HG03520 (cell line): Measurements from ENCODE around the gene PHLPP2.

Experiments
- ATAC-seq: cut with Tn5 transposase; IDR thresholded peaks from one replicate; pipeline ENCODE4 v1.9.1; 2021; ENCODE audit warnings: mild to moderate bottlenecking, moderate library complexity; ENCODE audit not compliant: unreplicated experiment

PHLPP2 gene

DNA sequence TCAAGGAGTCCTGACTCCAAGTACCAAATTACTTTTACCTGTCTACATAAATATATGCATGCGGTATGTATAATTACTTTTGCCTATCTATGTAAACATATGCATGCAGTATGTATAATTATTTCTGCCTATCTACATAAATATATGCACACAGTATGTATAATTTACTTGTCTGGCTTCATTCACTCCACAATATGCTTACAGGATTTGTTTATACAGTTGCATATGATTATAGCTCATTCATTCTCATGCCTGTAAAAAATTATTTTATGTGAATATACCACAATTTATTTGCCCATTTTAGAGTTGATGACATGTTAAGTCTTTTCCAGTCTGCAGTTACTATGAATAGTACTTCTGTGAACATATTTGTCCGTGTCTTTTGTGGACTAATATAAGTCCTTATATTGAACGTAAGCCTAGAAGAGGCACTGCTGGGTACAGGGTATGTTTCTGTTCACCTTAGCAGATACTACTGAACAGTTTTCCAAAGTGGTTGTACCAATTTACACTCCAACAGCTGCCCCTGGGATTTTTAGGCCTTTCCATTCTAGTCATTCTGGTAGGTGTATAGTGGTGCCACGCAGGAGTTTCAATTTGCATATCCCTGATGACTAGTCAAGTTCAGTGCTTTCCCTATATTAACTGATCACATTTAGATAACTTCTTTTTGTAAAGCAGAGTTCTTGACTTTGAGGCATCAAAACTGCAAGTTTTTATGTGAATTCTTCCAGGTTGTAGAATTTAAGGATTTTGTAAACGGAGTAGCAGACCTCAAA lies 51.5 kb downstream of the PHLPP2 start:
- no peak for ATAC-seq

DNA sequence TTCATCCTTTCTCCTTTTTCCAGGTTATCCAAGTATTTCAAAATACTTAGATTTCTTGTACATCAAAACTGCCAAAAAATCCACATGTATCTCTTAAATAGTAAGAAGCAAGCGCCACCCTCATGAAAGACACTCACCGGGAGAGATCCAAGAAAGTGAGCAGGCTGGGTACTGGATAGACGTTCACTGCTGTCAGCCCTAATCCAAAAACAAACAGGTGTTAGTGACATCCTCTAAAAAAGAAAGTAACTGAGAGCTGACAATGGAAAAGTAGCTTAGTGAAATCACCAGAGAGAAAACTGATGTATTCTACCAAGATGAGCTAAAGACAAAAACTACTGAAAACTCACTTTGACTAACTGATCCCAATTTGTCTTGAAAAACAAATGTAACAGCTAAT lies 52.4 kb downstream of the PHLPP2 start:
- ATAC-seq = no peak

DNA sequence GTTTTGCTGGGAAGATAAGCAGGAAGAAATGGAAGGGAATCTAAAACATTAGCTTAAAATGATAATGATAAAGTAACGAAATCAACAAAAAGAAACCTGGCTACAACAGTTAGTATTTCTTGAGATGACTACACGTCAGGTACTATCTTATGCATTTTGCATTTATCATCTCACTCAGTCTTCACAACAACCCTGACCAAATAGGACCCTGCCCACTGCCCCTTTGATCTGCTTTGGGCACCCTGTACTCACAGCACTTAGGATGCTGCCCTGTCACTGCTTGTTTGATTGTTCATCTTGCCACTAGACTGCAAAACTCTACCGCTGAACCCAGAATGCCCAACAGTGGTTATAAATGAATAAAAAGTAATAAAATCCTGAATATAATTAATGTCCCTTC lies 53.3 kb downstream of the PHLPP2 start:
- ATAC-seq = no peak

DNA sequence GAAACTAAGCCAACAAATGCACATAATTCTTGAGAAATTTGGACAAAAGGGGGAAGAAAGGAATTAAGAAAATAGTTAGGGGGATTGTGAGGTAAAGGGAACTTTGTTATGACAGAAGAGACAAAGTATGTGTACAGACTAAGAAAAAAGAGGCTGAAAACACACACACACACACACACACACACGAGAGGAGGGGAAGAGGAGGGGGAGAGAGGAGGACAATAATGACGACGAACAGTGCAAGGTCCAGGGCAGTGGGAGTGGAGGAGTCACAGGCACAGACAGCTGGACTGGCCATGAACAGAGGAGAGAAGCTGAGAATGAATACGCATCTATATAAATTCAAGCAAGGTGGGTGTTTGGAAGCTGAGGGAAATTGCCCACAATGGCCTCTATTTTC lies 54.0 kb downstream of the PHLPP2 start:
- no peak for ATAC-seq

- no peak for ATAC-seq
These were observed 54.5 kb downstream of the PHLPP2 start for GRCh38 chr16:71669926-71670536.

DNA sequence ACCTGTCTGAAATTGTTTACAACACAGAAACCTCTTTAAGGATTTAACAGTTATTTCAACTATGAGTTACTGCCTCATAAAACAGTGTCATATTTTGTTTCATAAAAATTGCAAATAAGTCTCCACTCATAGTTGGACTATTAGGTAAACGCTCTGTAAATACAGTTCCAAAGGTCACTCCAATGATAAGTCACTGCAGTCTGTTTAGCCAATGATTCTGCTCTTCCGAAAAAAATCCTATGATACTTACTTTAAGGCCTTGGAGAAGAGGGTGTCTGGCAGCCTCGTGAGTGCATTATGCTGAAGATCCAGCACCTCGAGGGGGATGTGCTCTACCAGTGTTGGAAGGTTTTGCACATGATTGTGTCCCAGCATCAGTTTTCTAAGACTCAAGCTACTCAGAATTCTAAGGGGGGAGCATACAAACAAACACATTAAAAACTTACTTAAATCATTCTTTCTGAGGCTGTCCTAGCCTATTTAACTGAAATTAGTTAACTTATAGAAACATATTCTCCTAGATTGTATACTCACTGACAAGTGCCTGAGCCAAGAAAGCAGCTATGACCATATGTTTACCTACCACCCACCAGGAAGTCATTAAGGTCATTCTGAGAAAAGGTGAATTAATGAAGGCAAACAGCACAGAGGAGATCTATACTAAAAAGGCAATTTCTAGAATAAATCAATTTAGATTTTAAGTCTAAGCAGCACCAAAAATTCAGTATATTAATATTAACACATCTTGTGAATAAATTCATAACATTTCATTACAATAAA lies 57.4 kb downstream of the PHLPP2 start:
- no peak for ATAC-seq

DNA sequence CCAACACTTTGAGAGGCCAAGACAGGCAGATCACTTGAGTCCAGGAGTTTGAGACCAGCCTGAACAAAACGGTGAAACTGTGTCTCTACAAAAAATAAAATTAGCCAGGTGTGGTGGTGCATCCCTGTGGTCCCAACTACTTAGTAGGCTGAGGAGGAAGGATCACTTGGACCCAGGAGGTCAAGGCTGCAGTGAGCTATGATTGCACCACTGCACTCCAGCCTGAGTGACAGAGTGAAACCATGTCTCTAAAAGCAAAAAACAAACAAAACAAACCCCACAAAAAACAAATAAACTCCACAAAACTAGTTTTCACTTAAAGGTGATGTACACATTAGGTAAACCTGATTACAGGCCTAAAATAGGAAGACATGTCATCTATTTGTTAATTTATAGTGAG lies 58.2 kb downstream of the PHLPP2 start:
- no peak for ATAC-seq

GRCh38 chr16:71659471-71659870 lies 65.0 kb downstream of the PHLPP2 start:
- ATAC-seq = no peak

DNA sequence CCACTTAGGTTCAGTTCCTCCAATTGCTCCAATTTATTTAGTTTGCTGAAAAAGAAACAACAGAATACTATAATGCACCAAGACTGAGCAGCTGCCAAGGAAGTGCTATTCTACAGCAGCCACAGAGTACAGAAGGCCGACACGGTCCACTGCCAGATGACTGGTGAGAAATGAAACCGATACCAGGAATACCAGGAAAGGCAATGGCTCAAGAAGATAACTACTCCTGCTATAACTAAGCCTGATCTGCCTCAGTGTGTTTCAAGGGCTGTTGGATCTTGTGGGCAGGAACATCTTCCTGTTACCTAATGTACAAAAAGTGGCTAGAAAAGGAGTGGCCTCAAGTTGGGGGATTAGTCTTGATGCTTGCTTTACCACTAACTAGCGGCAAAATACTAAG lies 65.7 kb downstream of the PHLPP2 start:
- ATAC-seq = no peak

- ATAC-seq = no peak
These were observed 74.8 kb downstream of the PHLPP2 start for GRCh38 chr16:71649704-71650103.

- no peak for ATAC-seq
These were observed 75.6 kb downstream of the PHLPP2 start for GRCh38 chr16:71648921-71649320.

- no peak for ATAC-seq
These were observed 76.3 kb downstream of the PHLPP2 start for GRCh38 chr16:71648162-71648561.

DNA sequence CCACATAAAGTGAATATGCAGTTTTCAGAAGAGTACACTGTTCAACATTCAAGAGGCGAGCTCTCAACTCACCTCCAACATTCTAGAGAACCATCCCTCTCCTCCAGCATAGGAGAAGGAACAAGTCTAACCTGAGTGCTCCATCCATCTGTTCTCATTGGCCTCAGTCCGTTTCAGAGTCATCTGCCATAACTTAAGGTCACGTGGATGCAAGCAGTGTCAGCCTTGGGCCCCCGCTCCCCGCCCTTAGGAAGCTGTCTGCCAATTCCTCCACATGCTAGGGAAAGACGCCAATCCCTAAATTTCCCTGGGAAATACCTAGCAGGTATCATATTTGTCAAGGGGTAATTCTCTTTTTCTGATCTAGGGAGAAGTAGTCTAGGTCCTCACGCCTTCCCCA lies 77.1 kb downstream of the PHLPP2 start:
- no peak for ATAC-seq

GRCh38 chr16:71645450-71645849 lies 79.1 kb downstream of the PHLPP2 start:
- ATAC-seq = no peak

GRCh38 chr16:71637398-71637797 lies 87.1 kb downstream of the PHLPP2 start:
- ATAC-seq = no peak

DNA sequence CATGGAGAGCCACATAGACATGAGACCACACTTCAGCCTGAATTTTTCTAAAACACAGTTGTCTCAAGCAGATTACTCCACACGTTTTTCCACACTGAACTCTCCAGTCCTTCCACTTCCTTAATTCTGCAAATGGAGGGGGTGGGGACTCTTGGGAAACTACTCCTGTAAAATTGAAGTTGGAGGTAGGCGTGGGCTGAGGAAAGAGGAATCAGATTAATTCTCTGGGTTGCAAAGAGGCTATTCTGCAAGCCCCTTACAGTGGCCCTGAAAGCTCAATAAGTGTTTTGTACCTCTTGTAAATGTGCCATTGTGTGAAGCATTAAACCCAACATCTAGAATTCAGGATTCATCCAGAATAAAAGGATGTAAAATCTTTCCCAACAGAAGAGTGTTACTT lies 88.9 kb downstream of the PHLPP2 start:
- ATAC-seq = no peak

- ATAC-seq = no peak
These were observed 92.7 kb downstream of the PHLPP2 start for GRCh38 chr16:71631776-71632175.

DNA sequence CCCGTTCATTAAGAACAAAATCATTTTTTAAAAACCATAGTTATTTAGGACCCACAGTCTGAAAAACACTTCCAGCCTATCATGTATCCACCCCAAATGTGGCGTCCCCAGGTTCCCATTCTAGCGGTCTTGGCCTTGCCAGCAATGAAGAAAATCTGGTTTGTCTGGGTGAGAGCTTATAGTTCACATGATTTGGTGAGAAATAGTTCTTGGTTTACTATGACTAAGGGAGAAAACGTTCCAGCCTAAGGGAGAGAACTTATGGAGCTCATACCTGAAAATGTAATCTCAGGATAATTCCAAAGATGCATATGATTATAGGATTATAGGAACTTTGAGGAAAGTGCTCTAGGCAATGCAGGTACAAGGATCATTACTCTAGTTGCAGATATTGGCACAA lies 93.7 kb downstream of the PHLPP2 start:
- ATAC-seq = no peak

DNA sequence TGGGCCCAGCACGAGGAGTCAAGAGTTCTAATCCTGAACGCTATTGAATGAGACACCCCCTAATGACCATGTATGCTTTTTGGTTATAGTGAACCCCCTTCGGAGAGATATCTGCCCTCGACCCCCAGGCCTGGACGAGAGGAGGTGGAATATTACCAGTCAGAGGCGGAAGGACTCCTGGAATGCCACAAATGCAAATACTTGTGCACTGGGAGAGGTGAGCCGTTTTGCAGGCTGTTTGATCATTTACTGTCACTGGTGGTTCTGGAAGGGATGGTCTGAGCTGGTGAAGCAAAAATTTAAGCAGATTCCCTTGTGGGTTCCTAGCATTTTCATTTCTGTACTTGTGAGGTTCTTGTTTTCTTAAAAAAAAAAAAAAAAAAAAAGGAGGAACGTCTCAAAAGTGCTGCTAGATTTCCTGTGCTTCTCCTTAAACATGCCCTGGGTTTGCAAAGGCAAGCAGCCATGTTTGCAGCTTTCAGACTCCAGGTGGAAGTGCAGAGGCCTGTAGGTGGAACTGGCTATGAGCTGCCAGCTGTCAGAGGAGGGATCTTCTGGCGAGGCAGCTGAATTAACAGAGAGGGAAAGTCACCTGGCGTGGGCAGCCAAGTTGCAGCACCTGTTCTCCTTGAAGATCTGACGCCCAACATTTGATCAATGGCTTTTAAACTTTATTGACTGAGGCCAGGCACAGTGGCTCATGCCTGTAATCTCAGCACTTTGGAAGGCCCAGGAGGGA lies 95.1 kb downstream of the PHLPP2 start:
- no peak for ATAC-seq

DNA sequence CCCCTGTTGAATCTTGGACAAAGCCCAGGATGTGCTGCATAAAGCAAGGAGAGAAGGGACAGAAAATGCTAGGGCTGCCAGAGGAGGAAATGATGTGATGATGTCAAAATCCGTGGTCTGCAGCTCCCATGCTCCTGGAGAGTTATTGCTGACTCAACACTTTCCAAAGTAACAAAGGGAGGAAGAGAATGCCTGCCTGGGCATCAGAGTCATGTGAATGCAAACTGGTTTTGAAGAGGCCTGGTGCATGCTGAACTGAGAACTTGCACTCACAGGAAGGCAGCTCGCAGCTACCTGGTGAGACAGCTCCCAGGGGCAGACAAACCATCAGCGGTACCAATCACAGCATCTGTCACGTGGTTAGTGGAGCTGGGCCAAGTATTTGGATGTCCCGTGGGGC lies 95.7 kb downstream of the PHLPP2 start:
- ATAC-seq = no peak

DNA sequence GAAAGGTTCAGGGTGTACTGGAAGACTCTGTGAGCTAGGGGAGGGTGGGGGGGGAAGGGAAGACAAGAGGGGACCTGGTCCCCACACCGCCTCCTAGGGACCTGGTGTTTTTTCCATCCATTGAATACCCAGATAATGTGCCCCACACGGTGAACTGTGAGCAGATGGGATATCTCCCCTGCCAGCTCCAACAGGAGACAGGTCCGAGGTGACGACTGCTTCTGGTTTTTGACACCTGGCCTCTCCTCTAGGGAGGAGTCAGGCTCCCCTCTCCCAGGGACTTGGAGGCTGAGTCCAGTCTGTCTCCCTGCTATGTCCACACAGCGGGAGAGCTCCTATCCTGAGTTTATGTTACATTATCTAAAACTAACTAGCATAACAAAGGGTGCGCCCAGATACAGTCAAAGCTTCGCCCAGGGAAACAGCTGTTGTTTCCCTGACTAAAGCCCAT lies 96.7 kb downstream of the PHLPP2 start:
- ATAC-seq = no peak
